ENCODE data around the gene TELO2.

The TELO2 gene

GRCh38 chr16:1548233-1548632 is 55.1 kb downstream of the TELO2 start:
- H2AFZ ChIP-seq: no peak overlapping the region
- no peaks in the 10 kb centered on the region for H3K9me3 ChIP-seq (ENCODE audit: control insufficient read depth, low read length)
- no peaks in the 10 kb centered on the region for H3K4me1 ChIP-seq
- H3K4me2 ChIP-seq (ENCODE audit: low read length): no peak overlapping the region
- peaks cover 5% of the 10 kb centered on the region for H3K79me2 ChIP-seq
- no peak for TF ChIP-seq CTCF (IDR thresholded peaks at IDR 0.05)
- no peak overlapping the region for H3K9ac ChIP-seq
- H3K36me3 ChIP-seq (ENCODE audit: control insufficient read depth, insufficient read depth, low read length): no peaks in the 10 kb centered on the region
- H3K4me3 ChIP-seq (ENCODE audit: low read depth, low read length): no peak overlapping the region
- H3K27me3 ChIP-seq (ENCODE audit: control insufficient read depth, insufficient read depth, low read length): no peaks in the 10 kb centered on the region
- no peak overlapping the region for H3K27ac ChIP-seq

GRCh38 chr16:1548727-1549126 is 55.6 kb downstream of the TELO2 start:
- H3K4me2 ChIP-seq (ENCODE audit: low read length): no peak overlapping the region
- H3K9ac ChIP-seq: no peak overlapping the region
- no peaks in the 10 kb centered on the region for H3K9me3 ChIP-seq (ENCODE audit: control insufficient read depth, low read length)
- H2AFZ ChIP-seq: no peak overlapping the region
- H3K79me2 ChIP-seq: peaks cover 7% of the 10 kb centered on the region
- no peak for TF ChIP-seq CTCF (IDR thresholded peaks at IDR 0.05)
- H3K4me3 ChIP-seq (ENCODE audit: low read depth, low read length): no peak overlapping the region
- no peaks in the 10 kb centered on the region for H3K27me3 ChIP-seq (ENCODE audit: control insufficient read depth, insufficient read depth, low read length)
- H3K36me3 ChIP-seq (ENCODE audit: control insufficient read depth, insufficient read depth, low read length): no peaks in the 10 kb centered on the region
- no peak overlapping the region for H3K27ac ChIP-seq
- H3K4me1 ChIP-seq: no peaks in the 10 kb centered on the region

GRCh38 chr16:1550069-1550468 is 56.9 kb downstream of the TELO2 start:
- H3K9me3 ChIP-seq (ENCODE audit: control insufficient read depth, low read length): no peaks in the 10 kb centered on the region
- H3K79me2 ChIP-seq: peaks cover 5% of the 10 kb centered on the region
- H3K27me3 ChIP-seq (ENCODE audit: control insufficient read depth, insufficient read depth, low read length): no peaks in the 10 kb centered on the region
- H3K27ac ChIP-seq: no peak overlapping the region
- no peak overlapping the region for H3K4me3 ChIP-seq (ENCODE audit: low read depth, low read length)
- H3K4me1 ChIP-seq: no peaks in the 10 kb centered on the region
- H3K4me2 ChIP-seq (ENCODE audit: low read length): no peak overlapping the region
- H3K36me3 ChIP-seq (ENCODE audit: control insufficient read depth, insufficient read depth, low read length): no peaks in the 10 kb centered on the region
- H3K9ac ChIP-seq: no peak overlapping the region
- no peak for TF ChIP-seq CTCF (IDR thresholded peaks at IDR 0.05)
- H2AFZ ChIP-seq: no peak overlapping the region

GRCh38 chr16:1550696-1551095 is 57.5 kb downstream of the TELO2 start:
- Histone ChIP-seq H3K27me3 (ENCODE audit: control insufficient read depth, insufficient read depth, low read length) (no peaks in the 10 kb centered on the region), H3K36me3 (ENCODE audit: control insufficient read depth, insufficient read depth, low read length) (no peaks in the 10 kb centered on the region), H3K4me2 (ENCODE audit: low read length) (no peak overlapping the region), H2AFZ (no peak overlapping the region), H3K79me2 (peaks cover 5% of the 10 kb centered on the region), H3K4me3 (ENCODE audit: low read depth, low read length) (no peak overlapping the region), H3K9ac (no peak overlapping the region), H3K9me3 (ENCODE audit: control insufficient read depth, low read length) (no peaks in the 10 kb centered on the region), H3K27ac (no peak overlapping the region), H3K4me1 (no peaks in the 10 kb centered on the region)
- no peak for TF ChIP-seq CTCF (IDR thresholded peaks at IDR 0.05)

GRCh38 chr16:1551166-1551565 is 58.0 kb downstream of the TELO2 start:
- Histone ChIP-seq H3K4me3 (ENCODE audit: low read depth, low read length) (no peak overlapping the region), H3K4me1 (no peaks in the 10 kb centered on the region), H3K27me3 (ENCODE audit: control insufficient read depth, insufficient read depth, low read length) (no peaks in the 10 kb centered on the region), H2AFZ (no peak overlapping the region), H3K9me3 (ENCODE audit: control insufficient read depth, low read length) (no peaks in the 10 kb centered on the region), H3K27ac (no peak overlapping the region), H3K4me2 (ENCODE audit: low read length) (no peak overlapping the region), H3K9ac (no peak overlapping the region), H3K36me3 (ENCODE audit: control insufficient read depth, insufficient read depth, low read length) (no peaks in the 10 kb centered on the region), H3K79me2 (peaks cover 5% of the 10 kb centered on the region)
- TF ChIP-seq CTCF (IDR thresholded peaks at IDR 0.05): no peak

Data from parathyroid adenoma (tissue), 2 donors.